HG02571 (cell line): ENCODE data around the gene HSD17B14.
"Not testable (repeated sequence)": the region's sequence is repeated elsewhere in the genome, so short reads cannot be mapped to it uniquely, and the experiment has no call there.

ENCODE experiments used
- ATAC-seq: cut with Tn5 transposase; IDR thresholded peaks from one replicate; pipeline ENCODE4 v1.9.1; 2021; ENCODE audit warnings: mild to moderate bottlenecking, moderate library complexity; ENCODE audit not compliant: unreplicated experiment

HSD17B14 gene

GRCh38 chr19:48799358-48800300 is 36.7 kb downstream of the HSD17B14 start:
- ATAC-seq, result no peak

GRCh38 chr19:48798937-48799336 is 37.4 kb downstream of the HSD17B14 start:
- no peak for ATAC-seq

GRCh38 chr19:48797103-48797502 is 39.2 kb downstream of the HSD17B14 start:
- ATAC-seq, result no peak

- ATAC-seq, result no peak
These were observed 39.8 kb downstream of the HSD17B14 start for GRCh38 chr19:48796298-48797083.

DNA sequence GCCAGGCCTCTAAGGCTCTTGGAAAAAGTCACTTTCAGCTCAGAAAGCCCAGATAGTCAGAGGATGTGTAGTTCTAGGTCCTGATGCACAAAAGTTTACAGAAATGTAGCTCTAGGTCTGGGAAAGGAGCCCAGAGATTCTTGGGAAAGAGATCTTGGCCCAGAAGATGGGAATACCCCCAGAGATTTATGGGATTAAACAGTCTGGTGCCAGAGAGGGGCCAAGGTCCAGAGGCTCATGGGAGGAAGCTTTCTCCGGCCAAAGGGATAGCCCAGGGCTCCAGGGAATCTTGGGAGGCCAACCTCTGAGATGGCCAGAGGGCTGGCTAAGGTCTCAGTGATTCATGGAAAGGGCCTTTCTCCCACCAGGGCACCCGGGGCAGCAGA is 40.6 kb downstream of the HSD17B14 start:
- no peak for ATAC-seq

GRCh38 chr19:48795055-48795684 is 41.1 kb downstream of the HSD17B14 start:
- ATAC-seq, result peak; percentile 60

DNA sequence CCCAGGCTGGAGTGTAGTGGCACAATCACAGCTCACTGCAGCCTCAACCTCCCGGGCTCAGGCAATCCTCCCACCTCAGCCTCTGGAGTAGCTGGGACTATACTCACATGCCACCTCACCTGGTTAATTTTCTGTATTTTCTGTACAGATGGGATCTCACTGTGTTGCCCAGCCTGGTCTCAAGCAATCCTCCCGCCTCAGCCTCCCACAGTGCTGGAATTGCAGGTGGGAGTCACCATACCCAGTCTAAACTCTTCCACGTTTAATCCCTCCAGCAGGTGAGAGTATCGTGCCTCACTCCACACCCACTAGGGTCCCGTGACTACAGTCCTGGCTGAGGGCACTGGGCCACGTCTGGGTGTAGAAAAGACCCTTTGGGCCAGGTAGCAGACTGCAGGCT is 42.0 kb downstream of the HSD17B14 start:
- ATAC-seq, result no peak

- no peak for ATAC-seq
These were observed 43.0 kb downstream of the HSD17B14 start for GRCh38 chr19:48793271-48793670.

DNA sequence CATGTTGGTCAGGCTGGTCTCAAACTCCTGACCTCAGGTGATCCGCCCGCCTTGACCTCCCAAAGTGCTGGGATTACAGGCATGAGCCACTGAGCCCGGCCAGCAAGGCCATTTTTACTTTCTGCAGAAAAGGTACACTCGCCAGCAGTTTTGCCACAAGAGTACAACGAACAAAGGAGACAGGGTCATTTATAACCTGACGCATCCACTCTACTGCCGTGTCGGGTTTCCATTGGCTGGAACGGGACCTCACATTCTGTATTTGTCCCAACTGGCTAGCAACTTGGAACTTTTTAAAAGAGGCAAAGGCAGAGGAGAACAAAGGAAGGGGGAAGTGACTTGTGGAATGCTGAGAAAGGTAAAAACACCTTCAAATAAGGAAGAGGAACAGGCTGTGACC is 49.0 kb downstream of the HSD17B14 start:
- ATAC-seq, result not testable (repeated sequence)

- ATAC-seq, result not testable (repeated sequence)
These were observed 49.9 kb downstream of the HSD17B14 start for GRCh38 chr19:48786422-48786821.

- no peak for ATAC-seq
These were observed 51.8 kb downstream of the HSD17B14 start for GRCh38 chr19:48784527-48784926.

DNA sequence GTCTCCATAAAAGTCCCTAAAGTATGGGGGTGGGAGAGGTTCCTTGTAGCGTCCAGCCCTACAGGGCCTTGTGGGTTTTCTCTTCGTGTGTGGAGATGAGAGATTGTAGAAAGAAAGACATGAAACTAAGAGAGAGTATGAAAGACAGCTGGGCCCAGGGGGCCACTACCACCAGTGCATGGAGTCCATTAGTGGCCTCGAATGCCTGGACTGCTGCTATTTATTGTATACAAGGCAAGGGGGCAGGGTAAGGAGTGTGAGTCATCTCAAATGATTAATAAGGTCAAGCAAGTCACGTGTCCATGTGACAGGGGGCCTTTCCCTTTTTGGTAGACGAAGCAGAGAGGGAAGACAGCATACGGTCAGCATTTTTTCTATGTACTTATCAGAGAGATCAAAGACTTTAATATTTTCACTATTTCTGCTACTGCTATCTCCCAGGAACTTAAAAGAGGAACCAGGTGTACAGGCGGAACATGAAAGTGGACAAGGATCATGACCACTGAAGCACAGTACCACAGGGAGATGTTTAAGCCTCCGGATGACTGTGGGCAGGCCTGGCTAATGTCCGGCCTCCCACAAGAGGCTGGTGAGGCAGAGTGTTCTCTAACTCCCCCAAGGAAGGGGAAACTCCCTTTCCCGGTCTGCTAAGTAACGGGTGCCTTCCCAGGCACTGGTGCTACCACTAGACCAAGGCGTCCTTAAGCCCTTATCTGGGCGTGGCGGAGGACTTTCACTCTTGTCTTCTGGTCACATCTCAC is 55.5 kb downstream of the HSD17B14 start:
- ATAC-seq, result no peak

DNA sequence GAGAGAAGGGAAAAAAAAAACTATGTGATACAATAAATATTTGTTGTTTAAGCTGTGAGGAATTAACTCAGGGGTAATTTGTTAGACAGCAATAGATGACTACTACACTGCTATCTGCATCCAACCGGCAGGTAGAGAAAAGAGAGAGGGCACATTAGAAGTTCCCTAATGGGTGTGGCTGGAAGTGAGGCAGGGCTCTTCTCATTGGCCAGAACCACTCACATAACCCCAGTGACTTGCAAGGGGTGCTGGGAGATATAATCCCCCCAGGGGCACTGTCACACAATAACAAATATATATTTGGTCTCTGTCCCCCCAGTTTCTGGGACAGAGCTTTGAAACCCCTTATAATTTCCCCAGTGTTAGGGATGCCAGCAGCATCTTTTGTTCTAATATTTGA is 56.7 kb downstream of the HSD17B14 start:
- no peak for ATAC-seq

GRCh38 chr19:48777720-48778119 is 58.6 kb downstream of the HSD17B14 start:
- ATAC-seq, result no peak

DNA sequence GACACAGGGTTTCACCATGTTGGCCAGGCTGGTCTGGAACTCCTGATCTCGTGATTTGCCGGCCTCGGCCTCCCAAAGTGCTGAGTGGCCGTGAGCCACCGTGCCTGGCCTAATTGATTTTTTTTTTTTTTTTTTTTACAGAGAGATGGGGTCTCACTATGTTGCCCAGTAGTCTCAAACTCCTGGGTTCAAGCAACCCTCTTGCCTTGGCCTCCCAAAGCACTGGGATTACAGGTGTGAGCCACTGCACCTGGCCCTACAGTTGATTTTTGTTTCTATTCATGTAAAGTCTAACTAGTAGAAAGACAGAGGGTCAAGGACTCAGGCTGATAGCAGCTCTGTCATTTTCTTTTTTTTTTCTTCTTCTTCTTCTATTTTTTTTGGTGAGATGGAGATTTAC is 59.2 kb downstream of the HSD17B14 start:
- ATAC-seq, result no peak

DNA sequence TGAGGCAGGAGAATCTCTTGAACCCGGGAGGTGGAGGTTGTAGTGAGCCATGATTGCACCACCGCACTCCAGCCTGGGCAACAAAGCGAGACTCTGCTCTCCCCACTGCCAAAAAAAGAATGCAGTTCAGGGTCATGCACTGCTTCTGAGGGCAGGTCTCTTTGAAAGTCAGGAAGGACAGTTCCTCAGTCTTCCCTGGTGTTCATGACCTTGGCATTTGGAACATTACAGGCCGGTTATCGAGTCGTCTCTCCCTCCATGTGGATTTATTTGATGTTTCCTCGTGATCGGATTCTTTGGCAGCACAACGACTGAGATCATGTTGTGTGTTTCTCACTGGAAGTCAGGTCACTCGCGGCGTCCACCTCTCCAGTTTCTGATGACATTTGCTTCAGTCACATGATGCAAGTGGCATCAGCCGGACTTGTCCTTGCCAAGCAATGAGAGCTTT is 63.8 kb downstream of the HSD17B14 start:
- no peak for ATAC-seq

GRCh38 chr19:48770734-48771472 is 65.4 kb downstream of the HSD17B14 start:
- no peak for ATAC-seq

GRCh38 chr19:48770266-48770665 is 66.0 kb downstream of the HSD17B14 start:
- ATAC-seq, result no peak

DNA sequence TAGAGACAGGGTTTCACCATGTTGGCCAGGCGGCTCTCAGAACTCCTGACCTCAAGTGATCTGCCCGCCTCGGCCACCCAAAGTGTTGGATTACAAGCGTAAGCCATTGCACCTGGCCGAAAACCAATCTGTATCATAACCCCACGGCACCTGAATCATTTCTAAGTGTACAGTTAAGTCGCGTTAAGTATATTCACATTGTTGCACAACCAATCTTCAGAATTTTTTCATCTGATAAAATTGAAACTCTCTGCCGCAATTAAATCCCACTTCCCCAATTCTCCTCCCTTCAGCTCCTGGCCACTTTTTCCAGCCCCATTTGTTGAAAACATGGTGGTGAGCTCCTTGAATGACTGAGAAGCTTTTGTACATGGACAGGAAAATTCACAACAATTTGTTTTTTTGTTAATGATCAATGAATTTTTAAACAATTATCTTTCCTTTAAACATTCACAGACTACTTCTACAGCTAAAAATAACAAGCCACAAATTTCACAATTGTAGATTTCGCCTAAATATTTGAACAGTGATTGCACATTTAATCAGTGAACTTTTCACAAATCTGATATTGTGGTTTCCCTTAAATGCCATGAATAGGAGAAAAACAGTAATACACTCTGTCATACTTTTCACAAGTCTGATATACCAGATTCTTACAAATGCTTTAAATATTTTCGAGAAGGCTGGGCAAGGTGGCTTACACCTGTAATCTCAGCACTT is 67.1 kb downstream of the HSD17B14 start:
- ATAC-seq, result no peak
